Stimulated activated CD8-positive, alpha-beta memory T cell treated with anti-CD3 and anti-CD28 coated beads, Interleukin-4, amount 100 ng/mL, for 48 hours (primary cell): Measurements from ENCODE around the gene BEGAIN.

Experiments used
- DNase-seq: peaks from one replicate; pipeline ENCODE4 v3.0.0-alpha.2; 2020

Gene BEGAIN

GRCh38 chr14:100599981-100600380, 12.8 kb upstream of the BEGAIN start:
- DNase-seq, result no peak

DNA sequence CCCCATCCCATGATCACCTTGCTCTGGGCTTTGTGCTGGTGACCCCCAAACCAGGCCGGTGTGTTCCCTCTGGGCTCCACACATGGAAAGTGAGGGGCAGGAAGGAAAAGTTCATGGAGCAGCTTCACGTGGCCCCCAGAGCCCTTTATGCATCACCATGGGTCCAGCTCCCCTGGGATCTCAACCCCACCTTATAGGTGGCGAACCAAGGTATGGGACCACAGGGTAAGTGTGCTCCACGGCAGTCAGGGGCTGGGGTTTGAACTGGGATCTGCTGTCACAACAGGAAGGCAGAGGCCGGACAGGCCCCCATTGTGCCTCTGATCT, 7.4 kb upstream of the BEGAIN start:
- DNase-seq, result no peak

DNA sequence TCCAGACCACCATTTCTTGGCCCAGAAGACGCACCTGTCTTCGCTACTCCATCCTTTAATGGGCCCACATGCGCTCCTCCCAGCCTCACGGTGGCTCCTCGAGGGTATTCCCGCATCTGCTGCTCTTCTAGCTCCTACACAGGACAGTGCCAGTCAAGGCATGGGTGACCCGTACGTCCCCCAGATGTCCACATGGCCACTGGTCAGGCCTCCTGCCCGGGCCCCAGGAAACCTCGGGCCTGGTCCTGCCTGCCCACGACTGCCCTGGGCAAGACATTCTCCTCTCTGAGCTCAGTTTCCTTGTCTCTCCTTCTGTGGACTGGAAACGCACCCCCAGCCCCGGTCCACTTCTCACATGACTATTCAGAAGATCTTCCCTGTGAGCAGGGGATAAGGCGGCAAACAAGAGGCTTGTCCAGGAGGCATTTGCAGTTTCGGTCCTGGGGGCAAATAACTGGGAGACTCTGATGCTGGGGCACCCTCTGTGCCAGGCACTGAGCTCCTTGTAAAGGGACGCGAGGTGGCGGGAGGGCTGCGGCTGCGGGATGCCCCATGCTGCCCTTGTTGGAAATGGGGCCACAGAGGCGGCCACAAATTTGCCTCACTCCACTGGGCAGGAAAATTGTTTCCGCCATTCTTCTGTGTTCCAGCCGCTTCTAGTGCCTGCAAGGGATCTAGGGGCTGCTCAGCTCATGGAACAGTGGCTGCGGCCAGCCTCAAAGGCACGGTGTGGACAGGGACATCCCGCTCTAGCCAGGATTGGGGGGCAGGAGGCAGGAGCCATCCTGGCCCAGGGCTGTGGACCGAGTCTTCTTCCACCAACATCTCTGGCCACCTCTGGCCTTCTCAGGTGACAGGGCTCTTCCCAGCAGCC, 6.8 kb upstream of the BEGAIN start:
- no peak for DNase-seq

DNA sequence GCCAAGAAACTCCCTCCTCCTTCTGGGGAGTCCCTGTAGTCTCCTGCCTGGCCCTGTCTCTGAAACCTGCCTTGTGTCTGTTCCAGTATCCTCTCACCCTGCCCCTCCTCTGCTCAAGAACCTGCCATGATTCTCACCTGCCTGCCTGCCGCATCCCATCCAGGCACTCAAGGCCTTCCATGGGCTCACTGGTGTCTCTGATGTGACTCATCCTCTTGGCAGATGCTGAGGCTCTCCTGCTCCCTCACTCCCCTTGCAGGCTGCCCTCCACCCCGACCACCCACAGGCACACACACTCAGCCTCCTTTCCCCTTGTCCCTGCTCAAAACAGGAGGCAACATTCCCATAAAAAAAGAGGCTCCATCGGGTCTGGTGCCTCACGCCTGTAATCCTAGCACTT, 5.8 kb upstream of the BEGAIN start:
- no peak for DNase-seq

DNA sequence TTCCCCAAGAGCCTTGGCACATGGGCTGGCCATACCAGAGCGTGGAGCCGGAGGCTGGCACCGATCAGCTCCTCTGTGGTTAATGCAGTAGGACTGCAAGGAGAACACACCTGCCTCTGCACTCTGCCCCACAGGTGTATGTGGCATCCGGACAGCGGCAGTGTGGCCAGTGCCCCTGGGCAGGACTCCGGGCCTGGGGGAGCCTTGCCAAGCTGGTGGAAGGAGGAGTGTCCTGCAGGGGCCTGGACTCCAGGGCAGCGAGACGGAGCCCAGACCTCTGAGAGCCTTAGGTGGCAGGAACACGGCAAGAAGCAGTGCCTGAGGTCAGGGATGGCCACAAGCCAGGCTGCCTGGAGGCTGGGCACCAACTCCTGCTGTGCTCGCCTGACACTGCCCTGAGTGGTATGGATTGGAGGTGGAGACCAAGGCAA, 5.3 kb upstream of the BEGAIN start:
- no peak for DNase-seq

GRCh38 chr14:100591453-100592371, 4.5 kb upstream of the BEGAIN start:
- no peak for DNase-seq

DNA sequence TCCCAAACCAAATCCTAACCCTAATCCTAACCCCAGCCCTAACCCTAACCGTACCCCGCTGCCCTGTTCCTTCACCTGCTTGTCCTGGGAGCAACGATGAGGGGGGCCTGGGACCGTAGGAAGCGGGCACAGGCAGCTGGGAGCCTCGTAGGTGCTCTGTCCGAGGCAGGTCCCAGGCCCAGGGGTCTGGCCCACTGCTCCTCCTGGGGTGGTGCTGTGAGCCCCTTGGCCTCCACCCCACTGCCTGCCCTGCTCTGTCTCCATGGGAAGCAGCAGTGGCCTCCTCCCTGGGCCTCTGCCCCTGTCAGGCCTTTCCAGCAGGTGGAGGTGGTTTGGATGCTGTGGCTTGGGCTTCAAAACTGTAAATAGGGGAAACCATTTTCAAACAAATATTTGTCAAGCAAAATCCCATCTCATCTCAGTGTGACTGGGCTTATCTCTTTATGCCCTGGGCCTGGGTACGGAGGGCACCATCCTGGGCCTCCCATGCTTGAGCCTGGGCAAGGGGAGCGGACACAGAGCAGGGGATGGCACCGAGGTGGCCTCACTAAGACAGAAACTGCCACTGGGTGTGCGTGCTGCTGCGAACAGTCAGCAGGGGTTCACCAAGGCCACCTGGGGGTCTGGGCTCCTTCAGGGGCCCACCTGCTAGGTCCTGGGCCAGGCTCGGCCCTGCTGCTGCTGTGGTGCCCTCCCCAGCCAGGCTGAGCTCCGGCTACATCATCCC, 3.7 kb upstream of the BEGAIN start:
- DNase-seq, result no peak

GRCh38 chr14:100589760-100590469, 2.7 kb upstream of the BEGAIN start:
- no peak for DNase-seq

DNA sequence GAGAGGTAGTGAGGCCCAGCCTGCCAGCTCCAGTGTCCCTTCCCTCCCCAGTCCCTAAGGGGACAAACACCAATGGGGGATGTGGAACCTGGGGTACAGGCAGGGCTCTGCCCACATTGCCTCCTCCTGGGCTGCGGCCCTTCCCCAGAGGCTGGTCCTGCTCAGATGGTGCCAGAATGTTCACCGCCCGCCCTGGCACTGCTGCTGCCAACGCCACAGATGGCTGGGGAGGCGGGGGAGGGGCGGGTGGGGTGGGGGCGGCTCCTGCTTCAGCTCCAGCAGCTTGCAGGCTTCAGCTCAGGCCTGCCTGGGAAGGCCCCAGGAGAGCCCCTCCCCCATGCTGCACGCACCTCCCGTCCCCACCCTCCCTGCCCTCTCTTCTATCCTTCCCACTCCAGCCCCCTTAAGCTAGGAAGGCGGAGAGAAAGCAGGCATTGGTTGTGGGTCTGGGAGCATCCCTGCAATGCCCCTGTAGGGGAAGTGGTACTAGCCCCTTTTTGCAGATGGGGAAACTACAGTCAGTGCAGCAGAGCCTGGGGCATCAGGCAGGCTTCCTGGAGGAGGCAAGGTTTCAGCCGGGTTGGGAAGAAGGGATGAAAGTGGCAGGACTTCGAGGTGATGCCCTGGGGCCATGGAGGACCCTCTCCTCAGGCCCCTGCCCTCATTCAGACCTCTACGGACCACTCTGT, 2.0 kb upstream of the BEGAIN start:
- no peak for DNase-seq

- no peak for DNase-seq
Observed at GRCh38 chr14:100588671-100589070, 1.5 kb upstream of the BEGAIN start.

GRCh38 chr14:100587763-100588411, 670 bp upstream of the BEGAIN start:
- DNase-seq, result no peak

DNA sequence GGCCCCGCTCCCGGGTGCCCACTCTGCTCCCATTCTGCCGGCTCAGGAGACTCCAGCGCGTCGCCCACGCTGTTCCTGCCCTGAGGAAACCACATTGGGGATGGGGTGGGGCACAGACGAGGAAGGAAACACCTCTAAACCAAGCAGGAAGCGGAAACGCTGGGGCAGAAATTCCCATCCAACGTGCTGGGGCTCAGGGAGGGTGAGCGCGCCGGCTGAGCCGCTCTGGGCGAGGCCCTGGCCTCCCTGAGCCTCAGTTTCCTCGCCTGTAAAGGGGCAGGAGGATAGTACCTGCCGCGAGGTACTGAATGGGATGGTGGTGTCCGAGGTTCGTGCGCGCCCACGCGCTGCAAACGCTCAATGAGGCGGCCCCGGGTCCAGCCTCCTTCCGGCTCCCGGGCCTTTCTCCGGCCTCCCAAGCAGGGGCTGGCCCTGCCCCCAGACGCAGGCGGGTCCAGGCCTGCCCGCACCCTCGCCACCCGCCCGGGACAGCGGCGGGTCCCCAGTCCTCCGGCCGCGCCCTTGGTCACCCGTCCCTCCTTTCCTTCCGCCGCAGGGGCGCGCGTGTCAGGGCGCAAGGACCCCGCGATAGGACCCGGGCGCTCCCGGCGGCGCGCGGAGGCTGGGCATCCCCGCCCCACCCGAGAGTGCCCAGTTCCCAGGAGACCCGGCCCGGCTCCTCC, 673 bp downstream of the BEGAIN start:
- peak; percentile 54 for DNase-seq

- DNase-seq, result no peak
Observed at GRCh38 chr14:100586153-100586402, 1.1 kb downstream of the BEGAIN start.

DNA sequence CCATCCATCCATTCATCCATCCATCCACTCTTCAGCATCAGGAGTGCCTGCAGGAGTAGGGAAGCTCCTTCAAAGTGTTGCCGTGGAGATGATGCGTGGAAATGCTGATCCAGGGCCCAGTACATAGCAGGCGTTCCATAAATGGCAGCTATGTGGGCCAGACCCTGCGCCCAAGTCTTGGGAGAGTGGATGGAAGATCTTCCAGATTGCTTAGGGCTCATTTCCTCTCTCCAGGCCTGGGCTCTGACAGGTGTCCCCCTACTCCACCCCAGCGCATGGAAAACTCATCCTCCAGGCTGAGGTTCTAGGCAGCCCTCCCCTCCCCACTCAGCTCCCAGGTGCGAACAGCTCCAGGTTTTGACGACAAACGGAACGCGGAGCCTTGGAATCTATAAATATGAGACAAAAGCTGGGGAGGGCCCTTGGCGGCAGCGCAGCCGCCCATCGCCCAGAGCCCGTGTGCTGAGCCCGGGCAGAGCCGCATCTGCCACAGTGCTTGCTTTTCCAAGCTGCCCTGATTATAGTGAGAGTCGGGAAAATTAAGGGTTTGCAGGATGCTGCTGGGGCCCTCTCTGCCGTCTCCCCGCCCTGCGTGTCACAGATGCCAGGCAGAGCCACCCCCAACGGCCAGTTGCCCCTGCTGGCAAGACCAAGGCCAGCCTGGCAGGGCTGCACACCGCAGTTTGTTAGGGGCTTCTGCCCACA, 1.6 kb downstream of the BEGAIN start:
- DNase-seq, result no peak

GRCh38 chr14:100584056-100585031, 2.9 kb downstream of the BEGAIN start:
- no peak for DNase-seq

- no peak for DNase-seq
Observed at GRCh38 chr14:100583245-100583644, 4.0 kb downstream of the BEGAIN start.

GRCh38 chr14:100582496-100583165, 4.6 kb downstream of the BEGAIN start:
- DNase-seq, result no peak
